HL-60 (cell line): Measurements from ENCODE around the gene NARS2.

Source experiments
- CTCF ChIP-seq: IDR thresholded peaks from one replicate; pipeline ENCODE4 v1.5.1; 2011; ENCODE audit warnings: low read length, control low read depth, inconsistent platforms; ENCODE audit not compliant: insufficient read depth
- REST ChIP-seq: IDR thresholded peaks from 2 replicates; pipeline ENCODE4 v1.6.1; 2012; ENCODE audit warnings: low read depth; ENCODE audit not compliant: insufficient replicate concordance
- SPI1 ChIP-seq: IDR thresholded peaks from 2 replicates; pipeline ENCODE4 v1.6.1; 2012; ENCODE audit warnings: low read depth, mild to moderate bottlenecking, borderline replicate concordance

- TF ChIP-seq CTCF (no peak), SPI1 (no peak), REST (no peak)
These were observed 141.7 kb downstream of the NARS2 start for GRCh38 chr11:78432956-78433355.
